Testis (tissue), 3 donors: ENCODE results near the gene GABRP. TPM values are rescaled to one million over a fixed set of nuclear protein-coding genes. Genes with fewer than 3 reads are reported as not detected.

ENCODE experiments used
- DNase-seq: peaks from one replicate; pipeline ENCODE4 v3.0.0-alpha.2; 2019
- H3K27ac ChIP-seq, 2 donors: fragments of 200-600 bp; sonication (generic); one replicate each; pipeline ENCODE4 v1.5.1; 2019
- H3K27me3 ChIP-seq: fragments of 200-600 bp; sonication (generic); one replicate; pipeline ENCODE4 v1.5.1; 2019
- H3K36me3 ChIP-seq: fragments of 200-600 bp; sonication (generic); one replicate; pipeline ENCODE4 v1.5.1; 2017; ENCODE audit warnings: low read depth; ENCODE audit errors: missing control alignments
- H3K4me1 ChIP-seq: fragments of 200-600 bp; sonication (generic); one replicate; pipeline ENCODE4 v1.5.1; 2019
- H3K4me3 ChIP-seq, 2 donors: fragments of 200-600 bp; sonication (generic); one replicate each; pipeline ENCODE4 v1.5.1; 2017 to 2019
- H3K9me3 ChIP-seq: fragments of 200-600 bp; sonication (generic); one replicate; pipeline ENCODE4 v1.5.1; 2017
- POLR2A ChIP-seq: fragments of 450-650 bp; IDR thresholded peaks from one replicate; pipeline ENCODE4 v1.6.1; 2017; ENCODE audit warnings: antibody characterized with exemption, mild to moderate bottlenecking, moderate library complexity
- WGBS, 2 donors: methylation state at CpG; one replicate each; pipeline ENCODE4 v1.1.5; 2018; 5-methylcytosine and 5-hydroxymethylcytosine counted together
- intact Hi-C: fragments of 100-400 bp; cut with DNase I; formaldehyde crosslinking; loops from one replicate; pipeline ENCODE4 v1.15.1; 2023; ENCODE audit warnings: low total_unique reads
- polyA plus RNA-seq: library from polyadenylated mRNA; stranded (reverse); fragments of 350-450 nt; fragmentation: Illumina TruSeq; extraction: RNeasy Lipid Tissue Mini Kit (QIAGEN cat#74804); gene quantifications from one replicate; pipeline ENCODE4 v1.2.3, GENCODE V29; 2014; ENCODE audit warnings: low read depth, low replicate concordance; ENCODE audit not compliant: insufficient read depth
- total RNA-seq, 2 donors: library from RNA; depleted of rRNA; stranded (reverse); fragments of >200 nt; gene quantifications; one replicate each; pipeline ENCODE4 v1.2.3, GENCODE V29; 2016
- TF ChIP-seq, protein P1 (sequence below), 3 experiments: fragments of 450-650 bp in 2 of 3; fragments of 200-600 bp in 1 of 3; sonication (generic) in 1 of 3; IDR thresholded peaks; one replicate each; pipeline ENCODE4 v1.5.1; 2016 to 2019; ENCODE audit warnings: antibody characterized with exemption in 3 of 3, mild to moderate bottlenecking in 2 of 3, moderate library complexity in 1 of 3

GABRP gene
- total and polyA plus RNA-seq, 3 donors from 2014 or later, result 0.67 TPM; not detected in 2

DNA sequence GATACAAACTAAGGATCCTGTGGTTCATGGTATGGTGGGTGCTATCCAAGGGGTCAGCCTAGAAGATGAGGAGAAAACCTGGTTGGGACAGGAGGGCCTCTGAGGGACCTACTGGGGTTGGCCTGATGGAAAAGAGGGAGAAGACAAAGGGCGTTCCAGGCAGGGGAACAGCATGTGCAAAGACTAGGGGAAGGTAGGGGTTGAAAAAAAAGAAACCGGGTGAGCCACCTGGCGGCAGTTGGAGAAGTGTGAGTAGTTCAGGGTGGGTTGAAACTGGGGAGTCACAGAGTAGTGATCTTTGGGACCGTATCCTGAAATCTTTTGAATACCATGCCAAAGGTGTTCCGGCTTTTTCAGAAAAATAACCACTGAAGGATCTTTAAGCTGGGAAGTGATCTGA is 8.7 kb upstream of the GABRP start:
- Histone ChIP-seq H3K4me3 (no peak overlapping the region), H3K4me1 (no peaks in the 10 kb centered on the region), H3K9me3 (no peaks in the 10 kb centered on the region), H3K36me3 (no peaks in the 10 kb centered on the region), H3K27me3 (no peaks in the 10 kb centered on the region), H3K27ac (no peak overlapping the region)
- no peak for TF ChIP-seq POLR2A
- TF ChIP-seq, protein P1, sequence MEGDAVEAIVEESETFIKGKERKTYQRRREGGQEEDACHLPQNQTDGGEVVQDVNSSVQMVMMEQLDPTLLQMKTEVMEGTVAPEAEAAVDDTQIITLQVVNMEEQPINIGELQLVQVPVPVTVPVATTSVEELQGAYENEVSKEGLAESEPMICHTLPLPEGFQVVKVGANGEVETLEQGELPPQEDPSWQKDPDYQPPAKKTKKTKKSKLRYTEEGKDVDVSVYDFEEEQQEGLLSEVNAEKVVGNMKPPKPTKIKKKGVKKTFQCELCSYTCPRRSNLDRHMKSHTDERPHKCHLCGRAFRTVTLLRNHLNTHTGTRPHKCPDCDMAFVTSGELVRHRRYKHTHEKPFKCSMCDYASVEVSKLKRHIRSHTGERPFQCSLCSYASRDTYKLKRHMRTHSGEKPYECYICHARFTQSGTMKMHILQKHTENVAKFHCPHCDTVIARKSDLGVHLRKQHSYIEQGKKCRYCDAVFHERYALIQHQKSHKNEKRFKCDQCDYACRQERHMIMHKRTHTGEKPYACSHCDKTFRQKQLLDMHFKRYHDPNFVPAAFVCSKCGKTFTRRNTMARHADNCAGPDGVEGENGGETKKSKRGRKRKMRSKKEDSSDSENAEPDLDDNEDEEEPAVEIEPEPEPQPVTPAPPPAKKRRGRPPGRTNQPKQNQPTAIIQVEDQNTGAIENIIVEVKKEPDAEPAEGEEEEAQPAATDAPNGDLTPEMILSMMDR (IDR thresholded peaks at IDR 0.05), result no peak
- intact Hi-C loops, result no loop called here
- DNase-seq, result no peak
- 88 to 93% methylated on average over 5 of the region's 5 CpGs for WGBS, 2 donors

DNA sequence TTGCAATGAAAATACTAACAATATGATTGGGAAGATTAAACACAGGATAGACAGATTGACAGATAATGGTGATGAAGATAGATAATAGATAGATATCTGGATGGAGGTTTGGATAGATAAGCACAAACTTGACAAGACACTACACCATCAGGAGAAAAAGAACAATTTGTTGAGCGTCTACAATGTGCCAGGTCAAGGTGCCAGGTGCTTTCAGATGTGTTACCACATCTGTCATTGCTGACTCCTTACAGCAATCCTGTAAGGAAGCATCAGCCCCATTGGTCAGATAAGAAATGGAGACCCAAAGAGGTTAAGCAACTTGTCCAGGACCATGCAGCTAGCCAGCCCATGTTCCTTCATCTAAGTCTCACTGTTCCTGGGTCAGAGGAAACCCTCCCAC is 1.6 kb upstream of the GABRP start:
- H3K4me1 ChIP-seq, result no peaks in the 10 kb centered on the region
- no peak overlapping the region for H3K27ac ChIP-seq
- H3K4me3 ChIP-seq, result no peak overlapping the region
- no peaks in the 10 kb centered on the region for H3K36me3 ChIP-seq
- intact Hi-C loops, result no loop called here
- no peak for TF ChIP-seq POLR2A
- TF ChIP-seq, protein P1 (IDR thresholded peaks at IDR 0.05), result no peak
- DNase-seq, result no peak
- no peaks in the 10 kb centered on the region for H3K9me3 ChIP-seq
- no peaks in the 10 kb centered on the region for H3K27me3 ChIP-seq
- 82 to 100% methylated on average over 1 of the region's 1 CpG for WGBS, 2 donors

DNA sequence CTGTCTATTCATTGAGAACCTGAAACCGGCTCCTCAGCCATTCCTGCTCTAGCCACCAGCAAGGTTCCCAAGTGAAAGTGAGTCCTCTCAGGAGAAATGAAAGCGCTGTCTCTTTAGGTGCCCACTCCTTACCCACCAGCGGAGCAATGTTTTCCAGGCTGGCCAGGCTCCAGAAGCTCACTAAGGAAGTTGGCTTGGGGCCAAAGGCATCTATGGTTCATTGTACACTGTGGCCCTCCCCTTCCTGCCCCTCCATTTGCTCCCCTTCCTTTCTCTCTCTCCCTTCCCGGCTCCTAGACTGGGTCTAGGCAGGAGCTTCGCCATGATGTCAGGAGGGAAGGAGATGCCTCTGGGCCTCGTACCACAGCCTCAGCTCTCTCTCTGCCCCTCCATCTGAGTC is 1.1 kb upstream of the GABRP start:
- no peak for TF ChIP-seq POLR2A
- TF ChIP-seq, protein P1 (IDR thresholded peaks at IDR 0.05), result no peak
- 75 to 79% methylated on average over 6 of the region's 6 CpGs for WGBS, 2 donors
- DNase-seq, result no peak
- no peak overlapping the region for H3K4me3 ChIP-seq
- H3K27me3 ChIP-seq, result no peaks in the 10 kb centered on the region
- H3K27ac ChIP-seq, result no peak overlapping the region
- H3K4me1 ChIP-seq, result no peaks in the 10 kb centered on the region
- no peaks in the 10 kb centered on the region for H3K9me3 ChIP-seq
- intact Hi-C loops, result no loop called here
- no peaks in the 10 kb centered on the region for H3K36me3 ChIP-seq

DNA sequence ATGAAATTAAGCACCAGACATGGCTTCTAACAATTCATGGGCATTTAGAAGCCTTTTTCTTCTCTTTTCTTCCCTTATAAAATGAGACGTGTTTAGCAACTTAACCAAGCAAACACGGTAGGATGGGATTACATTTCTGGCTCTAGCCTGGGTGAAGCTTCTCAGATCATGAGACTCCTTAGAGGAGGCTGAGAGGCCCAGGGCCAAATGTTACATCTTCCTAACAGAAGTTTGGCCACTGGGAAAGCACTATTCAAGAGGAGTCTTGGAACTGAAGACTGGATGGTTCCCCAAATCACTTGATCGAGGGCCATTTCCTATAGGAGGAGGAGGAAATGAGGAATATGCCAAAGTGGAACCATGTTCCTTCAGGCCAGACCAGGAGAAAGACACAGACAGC is 1.9 kb downstream of the GABRP start:
- no peak for DNase-seq
- H3K4me3 ChIP-seq, result no peak overlapping the region
- H3K27ac ChIP-seq, result no peak overlapping the region
- H3K36me3 ChIP-seq, result no peaks in the 10 kb centered on the region
- H3K9me3 ChIP-seq, result no peaks in the 10 kb centered on the region
- 89 to 93% methylated on average over 3 of the region's 3 CpGs for WGBS, 2 donors
- H3K4me1 ChIP-seq, result no peaks in the 10 kb centered on the region
- no peaks in the 10 kb centered on the region for H3K27me3 ChIP-seq
- intact Hi-C loops, result no loop called here
- TF ChIP-seq, protein P1 (IDR thresholded peaks at IDR 0.05), result no peak
- no peak for TF ChIP-seq POLR2A

DNA sequence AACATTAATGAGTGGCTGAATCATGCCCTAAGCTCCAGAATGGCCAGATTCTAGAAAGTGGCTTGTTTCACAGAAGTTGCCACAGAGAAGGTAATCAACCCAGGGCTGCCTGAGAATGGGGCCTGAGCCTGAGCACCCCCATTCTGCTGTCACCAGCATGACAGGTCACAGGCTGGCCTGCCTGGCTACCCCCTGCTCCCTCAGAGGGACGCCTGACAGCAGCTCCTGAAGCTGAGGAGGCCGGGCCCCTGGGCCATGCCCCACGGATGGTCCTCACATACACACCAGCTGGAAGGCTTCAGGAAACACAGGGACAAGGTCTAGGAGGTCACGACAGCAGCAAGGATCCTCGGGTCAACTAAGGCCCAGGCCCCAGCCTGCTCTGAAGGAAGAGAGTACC is 3.7 kb downstream of the GABRP start:
- TF ChIP-seq, protein P1 (IDR thresholded peaks at IDR 0.05), result no peak
- no peak overlapping the region for H3K4me3 ChIP-seq
- no peaks in the 10 kb centered on the region for H3K27me3 ChIP-seq
- no peaks in the 10 kb centered on the region for H3K9me3 ChIP-seq
- no peaks in the 10 kb centered on the region for H3K36me3 ChIP-seq
- H3K27ac ChIP-seq, result no peak overlapping the region
- no peaks in the 10 kb centered on the region for H3K4me1 ChIP-seq
- intact Hi-C loops, result no loop called here
- 56 to 74% methylated on average over 3 to 5 of the region's 5 CpGs for WGBS, 2 donors
- DNase-seq, result no peak
